ENCODE data around the gene PCBP3. TPM values are rescaled to one million over a fixed set of nuclear protein-coding genes. Genes with fewer than 3 reads are reported as not detected.
"Not testable (repeated sequence)": the region's sequence is repeated elsewhere in the genome, so short reads cannot be mapped to it uniquely, and the experiment has no call there.

The PCBP3 gene
- total RNA-seq, 2 experiments from 2014 or later: 1.3 to 1.4 TPM

DNA sequence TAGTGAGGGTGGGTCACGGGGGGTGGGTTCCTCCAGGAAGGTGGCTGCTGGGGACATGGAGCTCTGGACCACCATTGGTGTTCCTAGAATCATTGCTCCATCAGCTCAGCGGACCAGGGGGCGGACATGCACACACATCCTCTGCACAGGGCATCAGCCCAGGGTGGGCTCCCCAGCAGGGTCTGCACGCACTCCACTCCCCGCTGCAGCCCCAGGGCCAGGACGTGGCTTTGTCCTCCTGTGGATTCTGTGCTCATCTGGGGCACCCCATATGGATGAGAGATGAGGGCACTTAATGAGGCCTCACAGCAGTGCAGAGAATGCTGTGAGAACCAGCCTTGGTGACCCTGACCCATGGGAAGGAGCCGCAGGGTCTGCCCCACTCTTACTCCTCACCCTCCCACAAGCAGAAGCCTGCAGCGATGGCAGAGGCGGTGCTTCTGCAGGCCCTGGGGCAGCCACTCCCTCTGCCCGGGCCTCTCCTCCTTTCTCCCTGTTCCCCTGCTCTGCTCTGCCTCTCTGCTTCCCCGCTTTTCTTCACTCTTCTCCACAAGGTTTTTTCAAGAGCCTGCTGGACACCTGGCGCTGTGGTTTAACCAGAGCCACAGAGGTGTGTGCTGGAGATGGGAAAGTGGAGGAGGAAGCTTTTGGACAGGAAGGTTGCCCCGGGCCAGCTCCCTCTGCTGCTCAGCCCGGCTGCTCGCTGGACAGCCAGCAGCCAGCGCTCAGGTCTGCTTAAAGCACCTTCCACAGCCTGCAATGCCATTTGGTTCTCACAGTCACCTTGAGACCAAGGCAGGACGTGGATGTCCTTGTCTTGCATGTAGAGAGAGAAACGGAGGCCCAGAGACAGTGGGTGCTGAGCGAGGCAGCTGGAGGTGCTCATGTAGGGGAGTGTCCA lies 26.3 kb upstream of the PCBP3 start:
- H3K9me3 Mint-ChIP-seq (ENCODE audit: insufficient read depth): no peaks in the 10 kb centered on the region
- H3K4me3 Mint-ChIP-seq: no peak overlapping the region
- DNase-seq (no peak), ATAC-seq (no peak)
- CTCF ChIA-PET: interaction anchor here (1.1 kb wide), 1 partner anchor 40 kb away, joined by 3 read pairs; no protein-coding TSS in a partner anchor
- H3K27ac Mint-ChIP-seq: no peak overlapping the region
- no peaks in the 10 kb centered on the region for H3K36me3 Mint-ChIP-seq (ENCODE audit: low read depth)
- peaks cover 21% of the 10 kb centered on the region for H3K4me1 Mint-ChIP-seq (ENCODE audit: low read depth)
- POLR2A ChIA-PET: no interaction called here
- H3K27me3 Mint-ChIP-seq (ENCODE audit: low read depth): peaks cover 10% of the 10 kb centered on the region

DNA sequence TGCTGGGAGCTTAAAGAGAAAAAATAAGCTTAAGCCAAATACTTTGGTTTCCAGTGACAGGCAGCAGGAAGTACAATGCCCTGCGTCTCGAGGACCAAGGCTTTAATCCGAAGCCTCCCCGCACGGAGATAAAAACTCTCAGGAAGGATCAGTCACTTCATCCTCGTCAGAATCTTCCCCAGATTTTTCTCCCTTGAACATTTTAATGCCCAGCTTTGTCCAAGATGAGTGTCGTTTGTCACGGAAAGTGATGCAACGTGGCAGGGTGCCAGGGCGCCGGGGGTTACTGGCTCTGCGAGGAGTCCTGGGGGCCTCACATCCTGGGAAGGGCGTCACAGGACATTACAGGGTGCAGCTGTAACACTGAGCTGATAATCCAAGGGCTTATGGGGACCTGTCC lies 25.2 kb upstream of the PCBP3 start:
- Mint-ChIP-seq H3K4me3 (no peak overlapping the region), H3K4me1 (ENCODE audit: low read depth) (peaks cover 21% of the 10 kb centered on the region), H3K9me3 (ENCODE audit: insufficient read depth) (no peaks in the 10 kb centered on the region), H3K27ac (no peak overlapping the region), H3K36me3 (ENCODE audit: low read depth) (no peaks in the 10 kb centered on the region), H3K27me3 (ENCODE audit: low read depth) (peaks cover 10% of the 10 kb centered on the region)
- ChIA-PET POLR2A (no interaction called here), CTCF (interaction anchor here (1.1 kb wide), 1 partner anchor 39 kb away, joined by 3 read pairs; no protein-coding TSS in a partner anchor)
- no peak for DNase-seq
- ATAC-seq: no peak

DNA sequence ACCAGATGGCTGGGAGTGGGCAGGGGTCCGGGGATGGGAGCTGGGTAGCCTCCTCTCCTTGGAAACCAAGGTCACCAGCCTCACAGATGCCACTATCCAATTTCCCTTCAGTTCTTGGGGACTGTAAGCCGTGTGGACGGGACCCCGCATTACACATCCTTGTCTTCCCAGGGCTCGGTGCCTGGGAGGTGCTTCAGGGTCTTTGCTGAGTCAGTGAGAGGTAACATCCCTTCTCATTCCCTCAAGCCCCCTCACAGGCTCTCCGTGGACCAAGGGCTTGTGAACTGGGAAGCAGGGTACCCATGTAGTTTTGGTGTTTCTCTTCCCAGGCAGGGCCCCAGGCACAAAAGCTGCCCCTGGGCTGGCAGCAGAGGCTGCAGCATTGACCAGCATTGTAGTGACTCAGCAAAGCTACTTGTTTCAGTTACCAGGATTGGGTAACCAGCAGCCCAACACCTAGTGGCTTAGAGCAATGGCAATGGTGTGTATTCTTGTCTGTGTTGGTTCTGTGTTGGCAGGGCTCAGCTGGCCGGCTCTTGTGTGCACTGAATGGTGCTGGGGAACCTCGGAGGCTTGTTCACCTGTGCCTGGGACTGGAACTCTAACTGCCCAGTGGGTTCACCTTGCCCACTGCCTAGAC lies 24.6 kb upstream of the PCBP3 start:
- no peaks in the 10 kb centered on the region for H3K9me3 Mint-ChIP-seq (ENCODE audit: insufficient read depth)
- H3K27ac Mint-ChIP-seq: no peak overlapping the region
- ChIA-PET CTCF (interaction anchor here (1.1 kb wide), 1 partner anchor 39 kb away, joined by 3 read pairs; no protein-coding TSS in a partner anchor), POLR2A (no interaction called here)
- no peak overlapping the region for H3K4me3 Mint-ChIP-seq
- no peak for ATAC-seq
- no peaks in the 10 kb centered on the region for H3K36me3 Mint-ChIP-seq (ENCODE audit: low read depth)
- DNase-seq: no peak
- peaks cover 8% of the 10 kb centered on the region for H3K27me3 Mint-ChIP-seq (ENCODE audit: low read depth)
- peaks cover 16% of the 10 kb centered on the region for H3K4me1 Mint-ChIP-seq (ENCODE audit: low read depth)

DNA sequence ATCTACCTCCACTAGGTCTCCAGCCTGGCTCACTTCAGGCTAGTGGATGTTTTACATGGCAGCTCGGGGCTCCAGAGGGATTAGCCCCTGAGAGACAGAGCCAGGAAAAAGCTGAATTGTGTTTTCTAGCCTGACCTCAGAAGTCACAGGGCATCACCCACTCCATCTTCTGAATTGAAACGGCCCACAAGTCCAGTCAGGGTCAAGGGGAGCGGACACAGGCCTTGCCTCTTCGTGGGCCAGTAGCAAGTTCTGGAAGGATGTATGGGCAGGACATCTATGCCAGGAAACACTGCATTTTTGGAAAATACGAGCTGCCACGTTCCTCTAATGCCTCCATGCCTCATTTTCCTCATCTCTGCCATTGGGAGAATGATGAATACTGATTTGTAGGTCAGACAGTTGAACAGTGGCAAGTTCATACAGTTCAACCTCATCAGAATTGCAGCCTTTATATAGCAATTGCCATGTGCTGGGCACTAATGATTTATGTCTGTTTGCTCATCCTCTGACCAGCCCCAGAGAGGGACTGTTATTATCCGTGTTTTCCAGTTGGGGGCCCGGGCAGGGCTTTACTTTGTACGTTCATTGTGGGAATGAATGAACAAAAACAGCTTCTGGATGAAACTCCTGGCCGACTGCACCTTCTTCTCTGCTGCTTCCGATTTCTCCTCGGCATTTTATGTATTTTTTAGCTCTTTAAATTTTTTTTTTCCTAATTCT lies 23.2 kb upstream of the PCBP3 start:
- ChIA-PET POLR2A (no interaction called here), CTCF (interaction anchor here (1.2 kb wide), 1 partner anchor 24 kb away, joined by 4 read pairs; no protein-coding TSS in a partner anchor)
- Mint-ChIP-seq H3K9me3 (ENCODE audit: insufficient read depth) (no peaks in the 10 kb centered on the region), H3K36me3 (ENCODE audit: low read depth) (no peaks in the 10 kb centered on the region), H3K4me3 (no peak overlapping the region), H3K27me3 (ENCODE audit: low read depth) (peaks cover 12% of the 10 kb centered on the region), H3K27ac (no peak overlapping the region), H3K4me1 (ENCODE audit: low read depth) (peaks cover 8% of the 10 kb centered on the region)
- no peak for ATAC-seq
- DNase-seq: no peak

DNA sequence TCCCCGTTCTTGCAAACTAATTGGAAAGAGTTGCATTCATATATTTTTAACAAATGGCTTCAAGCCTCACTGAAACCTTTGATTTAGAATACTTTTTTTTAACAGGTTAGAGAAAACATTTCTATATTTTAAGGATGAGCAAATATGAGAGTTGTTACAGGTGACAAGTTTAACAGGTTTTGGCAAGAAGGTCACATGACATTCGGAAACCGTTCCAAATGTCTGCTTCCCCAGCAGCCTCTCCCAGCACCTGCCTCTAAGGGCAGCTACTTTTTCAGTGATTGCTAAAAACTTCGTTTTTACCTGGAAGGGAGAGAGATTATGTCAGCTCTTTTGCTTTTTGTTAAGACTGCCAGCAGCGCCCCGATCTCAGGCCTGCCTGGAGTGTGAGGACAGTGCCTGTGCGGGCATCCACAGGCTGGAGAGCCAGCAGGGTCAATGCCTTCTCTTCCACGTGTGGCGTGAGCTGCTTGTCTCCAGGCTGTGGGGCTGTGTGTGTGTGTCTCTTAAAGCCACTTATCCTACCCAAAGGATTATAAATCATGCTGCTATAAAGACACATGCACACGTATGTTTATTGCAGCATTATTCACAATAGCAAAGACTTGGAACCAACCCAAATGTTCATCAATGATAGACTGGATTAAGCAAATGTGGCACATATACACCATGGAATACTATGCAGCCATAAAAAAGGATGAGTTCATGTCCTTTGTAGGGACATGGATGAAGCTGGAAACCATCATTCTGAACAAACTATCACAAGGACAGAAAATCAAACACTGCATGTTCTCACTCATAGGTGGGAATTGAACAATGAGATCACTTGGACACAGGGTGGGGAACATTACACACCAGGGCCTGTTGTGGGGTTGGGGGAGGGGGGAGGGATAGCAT lies 21.8 kb upstream of the PCBP3 start:
- H3K9me3 Mint-ChIP-seq (ENCODE audit: insufficient read depth); H3K4me1 Mint-ChIP-seq (ENCODE audit: low read depth); H3K4me3 Mint-ChIP-seq; POLR2A ChIA-PET; H3K27ac Mint-ChIP-seq; DNase-seq; H3K36me3 Mint-ChIP-seq (ENCODE audit: low read depth); ATAC-seq: not testable (repeated sequence)
- peaks cover 12% of the 10 kb centered on the region for H3K27me3 Mint-ChIP-seq (ENCODE audit: low read depth)
- CTCF ChIA-PET: interaction anchor here (1.2 kb wide), 1 partner anchor 25 kb away, joined by 4 read pairs; no protein-coding TSS in a partner anchor

DNA sequence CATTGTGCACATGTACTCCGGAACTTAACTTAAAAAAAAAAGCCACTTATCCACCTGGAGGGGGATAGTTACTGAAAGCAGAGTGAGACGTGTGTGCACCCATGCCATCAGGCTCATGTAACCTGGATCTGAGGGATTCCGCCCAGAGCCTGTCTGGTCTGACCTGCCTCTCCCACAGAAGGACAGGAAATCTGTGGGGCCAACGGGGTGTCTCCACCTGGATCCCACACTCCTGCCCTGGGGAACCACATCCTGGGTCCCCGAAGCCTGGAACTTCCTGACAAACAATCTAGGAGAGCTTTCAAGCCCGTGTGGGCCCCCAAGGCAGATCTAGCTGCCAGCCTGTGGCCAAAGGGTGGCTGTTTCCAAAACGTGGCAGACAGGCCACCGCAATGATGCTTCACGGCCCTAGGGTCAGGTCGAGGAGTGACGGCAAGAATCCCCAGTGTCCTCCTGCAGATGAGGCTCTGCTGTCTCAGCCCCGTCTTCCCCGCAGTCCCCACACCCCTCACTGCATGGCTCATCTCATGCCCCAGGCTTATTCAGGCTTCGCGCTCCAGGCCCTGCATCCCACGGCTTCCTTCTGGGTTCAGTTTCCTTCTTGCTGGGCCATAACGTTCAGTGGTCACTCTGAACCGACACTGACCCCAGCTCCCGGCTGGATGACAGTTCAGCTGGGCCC lies 21.0 kb upstream of the PCBP3 start:
- no peak overlapping the region for H3K27ac Mint-ChIP-seq
- H3K36me3 Mint-ChIP-seq (ENCODE audit: low read depth): no peaks in the 10 kb centered on the region
- no peaks in the 10 kb centered on the region for H3K4me1 Mint-ChIP-seq (ENCODE audit: low read depth)
- H3K4me3 Mint-ChIP-seq: no peak overlapping the region
- ChIA-PET POLR2A (no interaction called here), CTCF (no interaction called here)
- no peaks in the 10 kb centered on the region for H3K9me3 Mint-ChIP-seq (ENCODE audit: insufficient read depth)
- ATAC-seq (no peak), DNase-seq (no peak)
- peaks cover 12% of the 10 kb centered on the region for H3K27me3 Mint-ChIP-seq (ENCODE audit: low read depth)

DNA sequence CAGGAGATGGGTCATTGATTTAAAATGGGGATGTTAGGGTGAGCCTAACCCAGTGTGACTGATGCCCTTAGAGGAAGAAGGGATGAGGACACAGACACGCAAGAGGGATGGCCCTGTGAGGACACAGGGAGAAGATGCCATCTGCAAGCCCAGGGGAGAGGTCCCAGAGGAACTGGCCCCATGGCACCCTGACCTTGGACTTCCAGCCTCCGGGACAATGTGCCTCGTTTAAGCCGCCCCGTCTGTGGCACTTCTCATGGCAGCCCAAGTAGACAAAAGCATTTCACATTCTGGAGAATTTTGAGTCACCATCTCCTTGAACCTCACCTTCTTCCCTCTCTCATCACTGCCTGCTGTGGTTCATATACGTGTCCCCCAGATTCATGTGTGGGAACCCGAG lies 20.1 kb upstream of the PCBP3 start:
- Mint-ChIP-seq H3K27me3 (ENCODE audit: low read depth) (peaks cover 17% of the 10 kb centered on the region), H3K4me3 (no peak overlapping the region), H3K27ac (no peak overlapping the region), H3K4me1 (ENCODE audit: low read depth) (no peaks in the 10 kb centered on the region), H3K36me3 (ENCODE audit: low read depth) (no peaks in the 10 kb centered on the region), H3K9me3 (ENCODE audit: insufficient read depth) (no peaks in the 10 kb centered on the region)
- no peak for DNase-seq
- ChIA-PET POLR2A (no interaction called here), CTCF (no interaction called here)
- ATAC-seq: no peak

DNA sequence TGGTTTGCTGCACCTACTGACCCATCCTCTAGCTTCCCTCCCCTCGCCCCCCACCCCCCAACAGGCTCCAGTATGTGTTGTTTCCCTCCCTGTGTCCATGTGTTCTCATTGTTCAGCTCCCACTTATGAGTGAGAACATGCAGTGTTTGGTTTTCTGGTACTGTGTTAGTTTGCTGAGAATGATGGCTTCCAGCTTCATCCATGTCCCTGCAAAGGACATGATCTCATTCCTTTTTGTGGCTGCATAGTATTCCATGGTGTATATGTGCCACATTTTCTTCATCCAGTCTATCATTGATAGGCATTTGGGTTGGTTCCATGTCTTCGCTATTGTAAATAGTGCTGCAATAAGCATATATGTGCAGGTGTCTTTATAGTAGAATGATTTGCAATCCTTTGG lies 17.4 kb upstream of the PCBP3 start:
- H3K4me1 Mint-ChIP-seq (ENCODE audit: low read depth); H3K36me3 Mint-ChIP-seq (ENCODE audit: low read depth); H3K9me3 Mint-ChIP-seq (ENCODE audit: insufficient read depth); CTCF ChIA-PET; ATAC-seq; POLR2A ChIA-PET; DNase-seq; H3K4me3 Mint-ChIP-seq: not testable (repeated sequence)
- Mint-ChIP-seq H3K27me3 (ENCODE audit: low read depth) (peaks cover 13% of the 10 kb centered on the region), H3K27ac (peak overlapping the region; percentile 34)

DNA sequence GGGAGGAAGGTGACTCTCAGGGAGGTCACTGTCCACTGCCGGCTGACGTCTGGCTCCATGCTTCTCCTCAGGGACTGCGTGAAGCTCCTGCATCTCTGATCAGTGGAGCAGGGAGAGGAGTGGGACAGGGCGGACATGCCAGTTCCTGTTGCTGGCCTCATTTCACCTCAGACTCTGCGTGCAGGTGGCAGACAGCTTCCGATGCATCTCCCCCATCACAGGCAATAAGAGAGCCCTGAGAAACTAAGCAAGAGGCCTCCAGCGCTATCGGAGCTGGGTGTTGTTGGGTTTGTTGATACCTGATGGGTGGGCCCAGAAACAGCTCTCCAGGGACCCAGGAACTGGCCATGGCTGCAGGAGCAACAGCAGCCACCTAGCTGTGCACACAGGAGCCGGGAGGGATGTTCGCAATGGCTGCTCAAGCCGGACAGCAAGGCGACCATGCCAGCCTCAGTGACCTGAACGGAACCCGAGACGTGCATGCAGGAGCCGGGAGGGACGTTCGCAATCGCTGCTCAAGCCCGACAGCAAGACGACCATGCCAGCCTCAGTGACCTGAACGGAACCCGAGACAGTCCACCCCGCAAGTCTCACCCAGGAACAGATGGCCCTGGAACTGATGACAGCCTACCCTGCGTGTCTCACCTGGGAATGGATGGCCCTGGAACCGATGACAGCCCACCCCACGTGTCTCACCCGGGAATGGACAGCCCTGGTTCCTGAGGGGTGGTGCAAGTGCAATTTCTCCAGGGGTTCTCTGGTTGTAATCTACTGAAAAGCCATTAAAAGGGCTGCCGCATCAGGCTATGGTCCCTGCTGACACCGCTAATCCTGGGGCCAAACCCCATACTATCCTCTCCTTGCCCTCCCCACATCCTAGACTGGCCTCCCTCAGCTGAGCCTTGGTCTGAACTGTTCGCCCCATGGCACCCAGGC lies 14.2 kb upstream of the PCBP3 start:
- Mint-ChIP-seq H3K9me3 (ENCODE audit: insufficient read depth) (no peaks in the 10 kb centered on the region), H3K36me3 (ENCODE audit: low read depth) (no peaks in the 10 kb centered on the region), H3K27me3 (ENCODE audit: low read depth) (peaks cover 10% of the 10 kb centered on the region), H3K4me3 (no peak overlapping the region), H3K4me1 (ENCODE audit: low read depth) (peaks cover 12% of the 10 kb centered on the region), H3K27ac (no peak overlapping the region)
- no peak for DNase-seq
- ChIA-PET POLR2A (no interaction called here), CTCF (no interaction called here)
- ATAC-seq: no peak

DNA sequence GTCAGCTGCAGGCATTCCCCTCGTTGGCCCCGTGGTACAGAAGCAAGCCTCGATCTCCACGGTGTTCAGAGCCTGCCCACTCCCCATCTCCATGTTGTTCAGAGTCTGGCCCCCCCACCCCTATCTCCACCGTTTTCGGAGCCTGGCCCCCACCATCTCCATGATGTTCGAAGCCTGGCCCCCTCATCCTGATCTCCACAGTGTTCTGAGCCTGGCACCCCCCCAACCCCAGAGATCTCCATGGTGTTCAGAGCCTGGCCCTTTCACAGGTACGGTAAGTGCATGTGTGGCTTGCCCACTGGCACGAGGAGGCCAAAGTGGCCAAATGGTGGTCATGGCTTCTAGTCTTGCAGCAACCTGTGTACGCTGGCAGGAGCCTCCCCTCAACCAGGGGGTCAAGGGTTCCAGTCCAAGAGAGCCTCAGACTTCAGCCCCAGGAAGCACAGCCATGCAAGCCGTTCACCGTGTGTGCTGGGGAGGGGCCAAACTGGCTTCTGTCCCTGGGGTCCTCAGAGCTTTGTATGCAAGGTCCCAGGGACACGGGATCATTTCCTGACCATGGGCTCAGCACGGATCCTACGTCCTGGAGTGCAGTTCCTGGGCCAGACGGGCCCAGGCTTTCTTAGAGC lies 13.3 kb upstream of the PCBP3 start:
- no peak for ATAC-seq
- ChIA-PET CTCF (no interaction called here), POLR2A (no interaction called here)
- Mint-ChIP-seq H3K4me3 (no peak overlapping the region), H3K4me1 (ENCODE audit: low read depth) (peaks cover 12% of the 10 kb centered on the region), H3K9me3 (ENCODE audit: insufficient read depth) (no peaks in the 10 kb centered on the region), H3K27me3 (ENCODE audit: low read depth) (peaks cover 6% of the 10 kb centered on the region), H3K27ac (no peak overlapping the region), H3K36me3 (ENCODE audit: low read depth) (no peaks in the 10 kb centered on the region)
- DNase-seq: peak; percentile 1

All from activated CD8-positive, alpha-beta T cell treated with anti-CD3 and anti-CD28 coated beads, Interleukin-2, amount 10 ng/mL, durations not matched to agents 7 days and 5 days (primary cell).